Parathyroid adenoma (tissue), 2 donors: ENCODE measurements around the gene SYT14.
A peak's percentile ranks its signal among the peaks of the same experiment; 100 is the strongest.
"Not testable (repeated sequence)": the region's sequence is repeated elsewhere in the genome, so short reads cannot be mapped to it uniquely, and the experiment has no call there.

Experiments
- H2AFZ ChIP-seq: fragments of 300-600 bp; sonication (generic); one replicate; pipeline ENCODE4 v1.7.0; 2017; ENCODE audit warnings: antibody characterized with exemption, mild to moderate bottlenecking
- H3K27ac ChIP-seq: fragments of 300-600 bp; sonication (generic); one replicate; pipeline ENCODE4 v1.7.0; 2017
- H3K27me3 ChIP-seq: fragments of 300-600 bp; sonication (generic); one replicate; pipeline ENCODE4 v1.7.0; 2017; ENCODE audit warnings: low read length; ENCODE audit not compliant: control insufficient read depth, insufficient read depth
- H3K36me3 ChIP-seq: fragments of 300-600 bp; sonication (generic); one replicate; pipeline ENCODE4 v1.7.0; 2017; ENCODE audit warnings: low read length; ENCODE audit not compliant: control insufficient read depth, insufficient read depth
- H3K4me1 ChIP-seq: fragments of 300-600 bp; sonication (generic); one replicate; pipeline ENCODE4 v1.7.0; 2017; ENCODE audit warnings: control low read depth
- H3K4me2 ChIP-seq: fragments of 300-600 bp; sonication (generic); one replicate; pipeline ENCODE4 v1.7.0; 2017; ENCODE audit warnings: low read length
- H3K4me3 ChIP-seq: fragments of 300-600 bp; sonication (generic); one replicate; pipeline ENCODE4 v1.7.0; 2017; ENCODE audit warnings: low read depth, low read length
- H3K79me2 ChIP-seq: fragments of 300-600 bp; sonication (generic); one replicate; pipeline ENCODE4 v1.7.0; 2017; ENCODE audit warnings: control low read depth
- H3K9ac ChIP-seq: fragments of 300-600 bp; sonication (generic); one replicate; pipeline ENCODE4 v1.7.0; 2017; ENCODE audit warnings: mild to moderate bottlenecking
- H3K9me3 ChIP-seq: fragments of 300-600 bp; sonication (generic); one replicate; pipeline ENCODE4 v1.7.0; 2017; ENCODE audit warnings: low read length; ENCODE audit not compliant: control insufficient read depth
- TF ChIP-seq, protein P1 (sequence below): fragments of 300-600 bp; sonication (generic); IDR thresholded peaks from one replicate; pipeline ENCODE4 v1.7.0; 2017; ENCODE audit warnings: antibody characterized with exemption, mild to moderate bottlenecking
- donor health status: primary hyperparathyroidism.

SYT14 gene

DNA sequence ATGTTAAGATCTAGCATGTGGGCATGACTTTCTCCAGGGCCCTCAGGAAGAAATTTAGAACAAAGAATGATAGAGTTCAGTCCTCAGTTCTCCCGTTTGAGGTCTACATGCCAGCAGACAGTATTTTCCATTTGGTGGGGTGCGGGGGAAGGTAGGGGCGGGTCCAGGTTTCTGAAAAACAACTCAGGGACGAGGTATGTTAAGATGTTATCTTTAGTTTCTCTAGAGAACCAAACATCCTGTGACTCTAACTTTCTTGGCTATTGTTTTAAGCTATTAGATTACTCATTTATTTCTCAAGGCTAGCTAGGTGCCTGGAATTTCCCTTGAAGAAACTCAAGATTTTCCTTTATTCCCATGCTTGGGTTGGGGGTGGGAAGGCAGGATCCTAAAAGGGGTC is 42.3 kb upstream of the SYT14 start:
- Histone ChIP-seq H3K79me2 (no peaks in the 10 kb centered on the region), H3K27ac (no peak overlapping the region), H3K36me3 (no peaks in the 10 kb centered on the region), H3K4me1 (no peaks in the 10 kb centered on the region), H3K9me3 (no peaks in the 10 kb centered on the region), H3K9ac (no peak overlapping the region), H2AFZ (no peak overlapping the region), H3K4me2 (no peak overlapping the region), H3K27me3 (peaks cover 3% of the 10 kb centered on the region), H3K4me3 (no peak overlapping the region)
- TF ChIP-seq, protein P1, sequence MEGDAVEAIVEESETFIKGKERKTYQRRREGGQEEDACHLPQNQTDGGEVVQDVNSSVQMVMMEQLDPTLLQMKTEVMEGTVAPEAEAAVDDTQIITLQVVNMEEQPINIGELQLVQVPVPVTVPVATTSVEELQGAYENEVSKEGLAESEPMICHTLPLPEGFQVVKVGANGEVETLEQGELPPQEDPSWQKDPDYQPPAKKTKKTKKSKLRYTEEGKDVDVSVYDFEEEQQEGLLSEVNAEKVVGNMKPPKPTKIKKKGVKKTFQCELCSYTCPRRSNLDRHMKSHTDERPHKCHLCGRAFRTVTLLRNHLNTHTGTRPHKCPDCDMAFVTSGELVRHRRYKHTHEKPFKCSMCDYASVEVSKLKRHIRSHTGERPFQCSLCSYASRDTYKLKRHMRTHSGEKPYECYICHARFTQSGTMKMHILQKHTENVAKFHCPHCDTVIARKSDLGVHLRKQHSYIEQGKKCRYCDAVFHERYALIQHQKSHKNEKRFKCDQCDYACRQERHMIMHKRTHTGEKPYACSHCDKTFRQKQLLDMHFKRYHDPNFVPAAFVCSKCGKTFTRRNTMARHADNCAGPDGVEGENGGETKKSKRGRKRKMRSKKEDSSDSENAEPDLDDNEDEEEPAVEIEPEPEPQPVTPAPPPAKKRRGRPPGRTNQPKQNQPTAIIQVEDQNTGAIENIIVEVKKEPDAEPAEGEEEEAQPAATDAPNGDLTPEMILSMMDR = no peak

DNA sequence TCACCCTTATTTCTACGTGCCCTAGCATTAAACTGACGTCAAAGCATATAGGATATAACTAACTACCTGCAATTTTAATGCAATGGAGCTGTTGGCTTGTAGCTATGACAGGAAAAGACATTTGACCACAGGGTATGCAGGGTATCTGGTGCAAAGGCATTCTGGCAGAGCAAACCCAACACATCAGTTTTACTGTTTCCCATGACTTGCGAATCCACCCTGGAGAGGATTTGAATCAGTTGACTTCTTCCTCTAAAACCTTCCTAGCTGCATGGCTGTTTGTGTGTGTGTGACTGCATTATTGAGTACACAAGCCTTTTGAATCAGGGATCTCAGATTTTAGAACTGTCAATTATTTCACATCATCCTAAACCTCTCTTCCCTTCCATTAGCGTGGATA is 41.7 kb upstream of the SYT14 start:
- H3K4me2 ChIP-seq = no peak overlapping the region
- no peak overlapping the region for H3K27ac ChIP-seq
- TF ChIP-seq, protein P1 = no peak
- H2AFZ ChIP-seq = no peak overlapping the region
- no peaks in the 10 kb centered on the region for H3K9me3 ChIP-seq
- peaks cover 3% of the 10 kb centered on the region for H3K27me3 ChIP-seq
- H3K4me1 ChIP-seq = no peaks in the 10 kb centered on the region
- no peak overlapping the region for H3K4me3 ChIP-seq
- H3K36me3 ChIP-seq = no peaks in the 10 kb centered on the region
- H3K9ac ChIP-seq = no peak overlapping the region
- no peaks in the 10 kb centered on the region for H3K79me2 ChIP-seq

DNA sequence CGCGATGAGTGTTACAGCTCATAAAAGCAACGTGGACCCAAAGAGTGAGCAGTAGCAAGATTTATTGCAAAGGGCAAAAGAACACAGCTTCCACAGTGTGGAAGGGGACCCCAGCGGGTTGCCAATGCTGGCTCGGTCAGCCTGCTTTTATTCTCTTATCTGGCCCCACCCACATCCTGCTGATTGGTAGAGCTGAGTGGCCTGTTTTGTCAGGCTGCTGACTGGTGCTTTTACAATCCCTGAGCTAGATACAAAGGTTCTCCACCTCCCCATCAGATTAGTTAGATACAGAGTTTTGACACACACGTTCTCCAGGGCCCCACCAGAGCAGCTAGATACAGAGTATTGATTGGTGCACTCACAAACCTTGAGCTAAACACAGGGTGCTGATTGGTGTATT is 39.7 kb upstream of the SYT14 start:
- H3K4me3 ChIP-seq, H3K4me1 ChIP-seq, H3K9me3 ChIP-seq, H3K27ac ChIP-seq, H3K79me2 ChIP-seq, H3K4me2 ChIP-seq, H2AFZ ChIP-seq, H3K27me3 ChIP-seq, H3K36me3 ChIP-seq, H3K9ac ChIP-seq: not testable (repeated sequence)

DNA sequence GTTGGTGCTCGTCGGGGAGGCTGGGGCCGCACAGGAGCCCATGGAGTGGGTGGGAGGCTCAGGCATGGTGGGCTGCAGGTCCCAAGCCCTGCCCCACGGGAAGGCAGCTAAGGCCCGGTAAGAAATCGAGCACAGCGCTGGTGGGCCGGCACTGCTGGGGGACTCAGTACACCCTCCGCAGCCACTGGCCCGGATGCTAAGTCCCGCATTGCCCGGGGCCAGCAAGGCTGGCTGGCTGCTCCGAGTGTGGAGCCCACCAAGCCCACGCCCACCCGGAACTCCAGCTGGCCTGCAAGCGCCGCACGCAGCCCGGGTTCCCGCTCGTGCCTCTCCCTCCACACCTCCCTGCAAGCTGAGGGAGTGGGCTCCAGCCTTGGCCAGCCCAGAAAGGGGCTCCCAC is 39.2 kb upstream of the SYT14 start:
- not testable (repeated sequence) for H3K36me3 ChIP-seq, H3K4me3 ChIP-seq, H3K4me2 ChIP-seq, H3K9me3 ChIP-seq, H3K27me3 ChIP-seq, H2AFZ ChIP-seq, H3K9ac ChIP-seq, H3K4me1 ChIP-seq, H3K79me2 ChIP-seq, H3K27ac ChIP-seq

DNA sequence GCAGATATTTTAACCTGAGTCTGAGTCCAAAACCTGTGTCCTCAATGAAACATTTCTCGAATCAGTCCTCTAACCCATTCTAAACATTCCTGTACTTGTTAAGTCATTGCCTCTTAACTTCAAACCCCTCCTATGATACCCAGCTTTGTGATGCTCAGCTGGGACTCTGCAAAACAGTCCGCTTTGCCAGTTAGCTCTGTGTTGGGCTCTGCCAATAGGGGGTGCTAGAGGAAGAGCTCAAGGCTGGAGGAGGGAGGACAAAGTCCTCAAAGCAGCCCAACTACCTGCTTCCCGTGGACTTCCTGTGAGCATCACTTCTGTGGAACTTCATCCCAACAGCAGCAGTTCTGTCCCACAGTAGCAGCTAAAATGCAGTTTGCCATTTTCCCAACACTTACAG is 38.1 kb upstream of the SYT14 start:
- no peaks in the 10 kb centered on the region for H3K9me3 ChIP-seq
- no peaks in the 10 kb centered on the region for H3K27me3 ChIP-seq
- H3K27ac ChIP-seq = no peak overlapping the region
- TF ChIP-seq, protein P1 = peak; percentile 18
- H2AFZ ChIP-seq = no peak overlapping the region
- no peak overlapping the region for H3K4me3 ChIP-seq
- no peaks in the 10 kb centered on the region for H3K4me1 ChIP-seq
- H3K79me2 ChIP-seq = no peaks in the 10 kb centered on the region
- H3K9ac ChIP-seq = no peak overlapping the region
- no peaks in the 10 kb centered on the region for H3K36me3 ChIP-seq
- H3K4me2 ChIP-seq = no peak overlapping the region

DNA sequence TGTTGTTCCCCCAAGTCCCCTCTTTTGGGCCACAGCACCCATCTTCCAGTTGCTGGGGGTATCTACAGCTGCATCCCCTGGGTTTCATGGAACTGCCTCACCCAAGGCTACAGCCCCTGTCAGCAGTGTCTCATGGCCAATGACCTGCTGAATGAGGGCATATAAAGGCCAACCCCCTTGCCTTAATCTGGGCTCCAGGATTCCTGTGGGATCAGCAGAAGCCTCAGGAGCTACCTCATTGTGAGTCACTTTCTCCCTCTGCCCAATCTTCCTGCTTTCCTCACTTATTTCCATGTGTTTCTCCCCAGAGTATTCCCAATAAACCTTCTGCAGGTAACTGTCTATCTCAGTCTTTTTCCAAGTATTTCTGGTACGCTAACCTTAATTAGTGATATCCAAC is 37.3 kb upstream of the SYT14 start:
- H3K4me3 ChIP-seq = no peak overlapping the region
- H3K79me2 ChIP-seq = no peaks in the 10 kb centered on the region
- H3K27ac ChIP-seq = no peak overlapping the region
- no peaks in the 10 kb centered on the region for H3K4me1 ChIP-seq
- TF ChIP-seq, protein P1 = no peak
- H2AFZ ChIP-seq = no peak overlapping the region
- no peak overlapping the region for H3K9ac ChIP-seq
- H3K9me3 ChIP-seq = no peaks in the 10 kb centered on the region
- H3K4me2 ChIP-seq = no peak overlapping the region
- H3K36me3 ChIP-seq = no peaks in the 10 kb centered on the region
- no peaks in the 10 kb centered on the region for H3K27me3 ChIP-seq
